GM20431 (cell line): ENCODE results near the gene RNF25.

Experiments
- in situ Hi-C: fragments of 300-500 bp; cut with MseI, MboI; formaldehyde crosslinking; loops from one replicate; pipeline ENCODE4 v1.15.0; 2020; ENCODE audit warnings: low sequenced_read_pairs; ENCODE audit not compliant: unreplicated experiment

Gene RNF25

GRCh38 chr2:218638372-218638771 is 33.4 kb downstream of the RNF25 start:
- in situ Hi-C loops = no loop called here

- in situ Hi-C loops = no loop called here
These were observed 36.1 kb downstream of the RNF25 start for GRCh38 chr2:218635719-218636118.

GRCh38 chr2:218631837-218632236 is 40.0 kb downstream of the RNF25 start:
- in situ Hi-C loops = no loop called here

GRCh38 chr2:218627939-218628338 is 43.9 kb downstream of the RNF25 start:
- in situ Hi-C loops = no loop called here

- in situ Hi-C loops = no loop called here
These were observed 45.4 kb downstream of the RNF25 start for GRCh38 chr2:218626369-218626768.

- in situ Hi-C loops = no loop called here
These were observed 48.5 kb downstream of the RNF25 start for GRCh38 chr2:218623366-218623705.

GRCh38 chr2:218622606-218623365 is 49.0 kb downstream of the RNF25 start:
- in situ Hi-C loops = no loop called here

GRCh38 chr2:218621007-218621406 is 50.8 kb downstream of the RNF25 start:
- in situ Hi-C loops = no loop called here

GRCh38 chr2:218618102-218618860 is 53.5 kb downstream of the RNF25 start:
- in situ Hi-C loops = no loop called here

- in situ Hi-C loops = no loop called here
These were observed 55.9 kb downstream of the RNF25 start for GRCh38 chr2:218615868-218616315.
